ENCODE data around the gene ABLIM3.
A peak's percentile ranks its signal among the peaks of the same experiment; 100 is the strongest.

The ABLIM3 gene

DNA sequence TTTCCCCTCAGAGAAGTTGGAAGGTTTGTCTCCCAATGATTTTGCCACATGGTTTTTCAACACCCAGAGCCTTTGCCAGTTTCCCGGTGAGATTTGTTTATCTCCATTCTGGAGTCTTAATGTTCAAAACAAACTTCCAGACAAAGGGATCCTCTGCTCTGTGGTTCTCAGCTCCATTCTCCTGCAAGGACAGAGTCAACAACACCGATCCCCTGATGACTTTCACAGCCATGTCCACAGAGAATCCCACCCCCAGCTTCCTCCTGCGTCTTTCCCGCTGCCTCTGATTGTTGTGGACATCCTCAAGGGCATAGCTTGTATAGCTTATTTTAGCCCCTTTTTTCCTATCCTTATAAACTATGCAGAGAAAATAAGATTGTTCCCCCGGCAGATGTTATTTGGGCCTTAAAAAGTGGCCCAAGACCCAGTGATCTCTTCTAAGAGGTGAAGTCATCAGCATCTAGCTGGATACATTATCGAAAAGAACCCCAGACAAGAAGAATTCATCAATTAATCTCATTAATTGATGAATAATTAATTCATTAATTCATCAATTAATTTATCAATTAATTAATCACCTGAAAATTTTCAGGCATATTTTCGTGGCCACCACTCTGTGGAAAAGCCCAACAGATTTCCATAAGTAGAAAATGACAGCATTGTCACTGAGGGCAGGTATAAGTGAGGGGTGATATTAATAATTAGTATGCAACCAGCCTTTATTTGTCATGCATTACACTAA is 2.9 kb upstream of the ABLIM3 start:
- DNase-seq = no peak
- Histone ChIP-seq H4K8ac (ENCODE audit: low read length) (no peak overlapping the region), H2BK5ac (ENCODE audit: low read depth, low read length, poor library complexity, severe bottlenecking) (no peak overlapping the region), H3K23ac (ENCODE audit: low read length in 2 of 2) (no peak overlapping the region), H3K4me2 (ENCODE audit: low read length, poor library complexity, severe bottlenecking) (no peak overlapping the region), H3K27me3 (ENCODE audit: control insufficient read depth in 1 of 2, insufficient read depth in 1 of 2, low read length in 2 of 2) (no peaks in the 10 kb centered on the region), H3K4me1 (ENCODE audit: control insufficient read depth, insufficient read depth, low read depth, low read length) (peaks cover 19% of the 10 kb centered on the region), H3K14ac (ENCODE audit: low read length in 2 of 2) (no peak overlapping the region), H2BK120ac (ENCODE audit: low read depth, low read length) (no peak overlapping the region), H2AK5ac (ENCODE audit: low read length, severe bottlenecking) (no peak overlapping the region), H2AFZ (ENCODE audit: low read depth, low read length) (no peak overlapping the region), H2BK12ac (ENCODE audit: low read length in 2 of 2) (peak overlapping the region in 1 of 2 experiments; percentile 79), H3K27ac (ENCODE audit: low read length, poor library complexity, severe bottlenecking) (no peak overlapping the region), H3K79me1 (replicated peaks; ENCODE audit: low read length, poor library complexity, severe bottlenecking) (peaks cover 3% of the 10 kb centered on the region), H2BK15ac (ENCODE audit: low read depth, poor library complexity, severe bottlenecking) (no peak overlapping the region), H3K9ac (ENCODE audit: low read length) (no peak overlapping the region), H3K9me3 (ENCODE audit: control insufficient read depth, low read length) (no peaks in the 10 kb centered on the region), H3K36me3 (ENCODE audit: control insufficient read depth in 1 of 2, insufficient read depth in 2 of 2, low read depth in 1 of 2, low read length in 2 of 2) (no peaks in the 10 kb centered on the region), H3K4ac (ENCODE audit: low read depth in 1 of 2, low read length in 2 of 2) (no peak overlapping the region), H3K4me3 (ENCODE audit: insufficient read depth in 1 of 2, low read depth in 1 of 2, low read length in 2 of 2) (no peak overlapping the region), H3K18ac (ENCODE audit: low read depth in 1 of 2, low read length in 2 of 2) (no peak overlapping the region), H4K91ac (ENCODE audit: low read length) (no peak overlapping the region)
- 92% methylated on average over 6 of the region's 7 CpGs for WGBS

DNA sequence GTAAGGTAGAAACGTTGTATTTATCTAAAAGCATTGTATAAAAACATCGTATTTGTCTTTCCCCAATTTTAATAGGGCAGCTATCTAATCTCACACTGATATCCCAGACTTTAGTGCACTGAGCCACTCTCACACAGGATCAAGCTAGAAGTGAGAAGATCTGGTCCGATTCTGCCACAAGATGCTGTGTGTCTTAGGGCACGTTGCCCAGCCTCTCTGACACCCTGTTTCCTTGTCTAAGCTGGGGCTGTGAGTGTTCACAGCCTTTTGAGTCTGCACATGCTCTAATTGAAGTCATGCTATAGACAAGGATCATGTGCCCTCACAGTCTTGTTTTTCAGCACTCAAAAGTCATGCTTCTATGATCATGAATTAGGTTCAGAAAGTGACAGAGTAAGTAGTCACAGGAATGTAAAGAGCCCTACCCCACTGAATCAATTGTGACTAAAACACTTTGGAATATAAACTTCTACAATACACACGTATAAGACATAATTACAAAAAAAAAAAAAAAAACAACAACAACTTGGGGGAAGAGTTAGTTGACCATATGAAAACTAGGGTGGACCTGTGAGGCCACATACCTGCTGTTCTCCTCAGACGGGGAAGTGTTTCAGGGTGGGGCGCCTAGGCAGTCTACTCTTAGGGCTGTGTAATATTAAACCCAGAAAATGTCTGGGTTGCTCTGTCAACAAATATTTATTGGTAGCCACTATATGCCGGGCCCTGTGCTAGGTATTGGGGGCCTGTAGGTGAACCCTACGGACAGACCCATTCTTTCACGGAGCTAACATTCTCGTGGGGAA is 893 bp upstream of the ABLIM3 start:
- Histone ChIP-seq H2AFZ (ENCODE audit: low read depth, low read length) (no peak overlapping the region), H3K4me2 (ENCODE audit: low read length, poor library complexity, severe bottlenecking) (no peak overlapping the region), H3K27ac (ENCODE audit: low read length, poor library complexity, severe bottlenecking) (no peak overlapping the region), H3K4me3 (ENCODE audit: insufficient read depth in 1 of 2, low read depth in 1 of 2, low read length in 2 of 2) (no peak overlapping the region), H2BK120ac (ENCODE audit: low read depth, low read length) (peak overlapping the region; percentile 11), H3K27me3 (ENCODE audit: control insufficient read depth in 1 of 2, insufficient read depth in 1 of 2, low read length in 2 of 2) (no peaks in the 10 kb centered on the region), H3K9me3 (ENCODE audit: control insufficient read depth, low read length) (no peaks in the 10 kb centered on the region), H4K8ac (ENCODE audit: low read length) (no peak overlapping the region), H3K79me1 (replicated peaks; ENCODE audit: low read length, poor library complexity, severe bottlenecking) (peaks cover 3% of the 10 kb centered on the region), H3K14ac (ENCODE audit: low read length in 2 of 2) (no peak overlapping the region), H2AK5ac (ENCODE audit: low read length, severe bottlenecking) (peak overlapping the region; percentile 54), H2BK15ac (ENCODE audit: low read depth, poor library complexity, severe bottlenecking) (peak overlapping the region; percentile 88), H3K4me1 (ENCODE audit: control insufficient read depth, insufficient read depth, low read depth, low read length) (peaks cover 16% of the 10 kb centered on the region), H3K4ac (ENCODE audit: low read depth in 1 of 2, low read length in 2 of 2) (no peak overlapping the region), H2BK12ac (ENCODE audit: low read length in 2 of 2) (peak overlapping the region; percentile 75 to 85), H3K36me3 (ENCODE audit: control insufficient read depth in 1 of 2, insufficient read depth in 2 of 2, low read depth in 1 of 2, low read length in 2 of 2) (no peaks in the 10 kb centered on the region), H4K91ac (ENCODE audit: low read length) (no peak overlapping the region), H3K18ac (ENCODE audit: low read depth in 1 of 2, low read length in 2 of 2) (peak overlapping the region in 1 of 2 experiments; percentile 67), H3K23ac (ENCODE audit: low read length in 2 of 2) (no peak overlapping the region), H3K9ac (ENCODE audit: low read length) (no peak overlapping the region), H2BK5ac (ENCODE audit: low read depth, low read length, poor library complexity, severe bottlenecking) (no peak overlapping the region)
- WGBS = 94% methylated on average over 10 of the region's 11 CpGs
- no peak for DNase-seq

DNA sequence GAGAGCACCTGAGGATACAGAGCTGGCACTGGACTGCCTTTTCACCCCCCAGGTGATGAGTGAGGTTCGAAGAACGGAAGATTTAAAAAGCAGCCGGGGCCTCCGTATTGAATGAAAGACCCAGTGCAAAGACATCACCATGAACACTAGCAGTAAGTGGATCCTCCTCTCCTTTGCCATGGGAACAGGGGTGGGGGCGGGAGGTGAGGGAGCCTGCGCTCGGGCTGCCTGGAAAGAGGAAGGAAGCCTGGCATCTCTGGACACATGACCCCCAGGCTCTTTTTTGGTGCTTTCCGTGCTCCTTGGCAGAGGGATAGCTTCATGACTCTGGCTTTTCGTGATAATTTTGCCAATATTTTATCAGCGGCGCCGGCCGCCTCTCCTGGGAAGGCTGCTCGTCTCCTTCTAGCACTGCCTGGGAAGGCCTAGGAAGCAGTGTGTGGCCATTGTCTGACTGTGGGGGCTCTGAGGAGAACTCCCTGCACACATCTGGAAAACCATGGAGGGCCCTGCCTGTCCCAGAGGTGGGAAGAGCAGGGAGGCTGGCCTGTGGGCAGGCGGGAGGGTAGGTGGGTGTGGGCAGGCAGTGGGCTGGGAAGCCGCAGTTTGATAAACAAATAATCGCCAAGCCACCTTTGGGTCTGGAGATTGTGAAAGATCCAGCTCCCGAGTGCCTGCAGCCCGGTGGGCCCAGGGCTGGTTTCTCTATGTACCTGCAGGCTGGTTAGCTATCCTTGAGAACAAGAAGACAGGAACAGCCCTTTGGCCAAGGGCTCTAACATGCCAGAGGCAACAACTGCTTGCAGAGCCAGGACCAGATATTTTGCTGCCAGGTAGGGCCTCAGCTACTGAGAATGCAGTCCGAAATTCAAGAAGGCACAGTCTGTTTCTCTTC is 911 bp downstream of the ABLIM3 start:
- H3K79me1 ChIP-seq (replicated peaks; ENCODE audit: low read length, poor library complexity, severe bottlenecking) = peaks cover 3% of the 10 kb centered on the region
- no peaks in the 10 kb centered on the region for H3K27me3 ChIP-seq (ENCODE audit: control insufficient read depth in 1 of 2, insufficient read depth in 1 of 2, low read length in 2 of 2)
- H3K23ac ChIP-seq (ENCODE audit: low read length in 2 of 2) = peak overlapping the region in 1 of 2 experiments; percentile 85
- peak overlapping the region; percentile 68 to 99 for H3K4me3 ChIP-seq (ENCODE audit: insufficient read depth in 1 of 2, low read depth in 1 of 2, low read length in 2 of 2)
- peak overlapping the region; percentile 76 to 85 for H3K18ac ChIP-seq (ENCODE audit: low read depth in 1 of 2, low read length in 2 of 2)
- no peak overlapping the region for H2BK5ac ChIP-seq (ENCODE audit: low read depth, low read length, poor library complexity, severe bottlenecking)
- H3K14ac ChIP-seq (ENCODE audit: low read length in 2 of 2) = peak overlapping the region in 1 of 2 experiments; percentile 97
- peak overlapping the region; percentile 94 for H3K4me2 ChIP-seq (ENCODE audit: low read length, poor library complexity, severe bottlenecking)
- peak overlapping the region; percentile 92 for H4K91ac ChIP-seq (ENCODE audit: low read length)
- H2BK12ac ChIP-seq (ENCODE audit: low read length in 2 of 2) = peak overlapping the region; percentile 49 to 93
- peaks cover 15% of the 10 kb centered on the region for H3K4me1 ChIP-seq (ENCODE audit: control insufficient read depth, insufficient read depth, low read depth, low read length)
- H3K36me3 ChIP-seq (ENCODE audit: control insufficient read depth in 1 of 2, insufficient read depth in 2 of 2, low read depth in 1 of 2, low read length in 2 of 2) = no peaks in the 10 kb centered on the region
- peak overlapping the region; percentile 96 for H4K8ac ChIP-seq (ENCODE audit: low read length)
- H3K9me3 ChIP-seq (ENCODE audit: control insufficient read depth, low read length) = no peaks in the 10 kb centered on the region
- DNase-seq = peak; percentile 75
- WGBS = 54% methylated on average over 20 of the region's 20 CpGs
- H2AFZ ChIP-seq (ENCODE audit: low read depth, low read length) = no peak overlapping the region
- no peak overlapping the region for H3K27ac ChIP-seq (ENCODE audit: low read length, poor library complexity, severe bottlenecking)
- H3K4ac ChIP-seq (ENCODE audit: low read depth in 1 of 2, low read length in 2 of 2) = peak overlapping the region; percentile 91 to 95
- H3K9ac ChIP-seq (ENCODE audit: low read length) = peak overlapping the region; percentile 90
- H2AK5ac ChIP-seq (ENCODE audit: low read length, severe bottlenecking) = peak overlapping the region; percentile 4
- H2BK15ac ChIP-seq (ENCODE audit: low read depth, poor library complexity, severe bottlenecking) = peak overlapping the region; percentile 100
- H2BK120ac ChIP-seq (ENCODE audit: low read depth, low read length) = peak overlapping the region; percentile 92

All from mesenchymal stem cell (in vitro differentiated cells and primary cell).